Measurements from ENCODE around the gene OR2F1. TPM values are rescaled to one million over a fixed set of nuclear protein-coding genes. Genes with fewer than 3 reads are reported as not detected.

Gene OR2F1, protein sequence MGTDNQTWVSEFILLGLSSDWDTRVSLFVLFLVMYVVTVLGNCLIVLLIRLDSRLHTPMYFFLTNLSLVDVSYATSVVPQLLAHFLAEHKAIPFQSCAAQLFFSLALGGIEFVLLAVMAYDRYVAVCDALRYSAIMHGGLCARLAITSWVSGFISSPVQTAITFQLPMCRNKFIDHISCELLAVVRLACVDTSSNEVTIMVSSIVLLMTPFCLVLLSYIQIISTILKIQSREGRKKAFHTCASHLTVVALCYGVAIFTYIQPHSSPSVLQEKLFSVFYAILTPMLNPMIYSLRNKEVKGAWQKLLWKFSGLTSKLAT
- not detected in 2 replicates for total RNA-seq (ENCODE audit: low replicate concordance)

DNA sequence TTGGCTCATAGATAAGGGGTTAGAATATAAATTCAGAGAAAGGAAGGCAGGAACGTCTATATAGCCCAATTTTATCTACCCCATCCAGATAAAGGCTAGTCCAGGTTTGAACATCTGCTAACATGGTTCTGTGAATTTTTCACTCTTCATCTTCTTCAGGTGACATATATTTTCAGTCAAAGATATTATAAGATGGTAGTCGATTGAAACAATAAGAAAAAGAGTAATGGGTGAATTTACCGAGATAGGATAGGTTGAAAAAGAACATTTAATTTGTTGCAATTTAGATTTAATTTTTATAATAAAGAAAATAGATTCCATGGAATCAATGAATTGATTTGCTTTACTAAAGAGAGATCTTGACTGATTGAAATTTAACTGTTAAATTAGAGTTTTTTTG lies at the start of gene OR2F1:
Gene OR2F1, plus strand, starts transcription at position 301 of the 400 bp plus-strand sequence. CDS start 5,127 bp downstream, outside the sequence.

DNA sequence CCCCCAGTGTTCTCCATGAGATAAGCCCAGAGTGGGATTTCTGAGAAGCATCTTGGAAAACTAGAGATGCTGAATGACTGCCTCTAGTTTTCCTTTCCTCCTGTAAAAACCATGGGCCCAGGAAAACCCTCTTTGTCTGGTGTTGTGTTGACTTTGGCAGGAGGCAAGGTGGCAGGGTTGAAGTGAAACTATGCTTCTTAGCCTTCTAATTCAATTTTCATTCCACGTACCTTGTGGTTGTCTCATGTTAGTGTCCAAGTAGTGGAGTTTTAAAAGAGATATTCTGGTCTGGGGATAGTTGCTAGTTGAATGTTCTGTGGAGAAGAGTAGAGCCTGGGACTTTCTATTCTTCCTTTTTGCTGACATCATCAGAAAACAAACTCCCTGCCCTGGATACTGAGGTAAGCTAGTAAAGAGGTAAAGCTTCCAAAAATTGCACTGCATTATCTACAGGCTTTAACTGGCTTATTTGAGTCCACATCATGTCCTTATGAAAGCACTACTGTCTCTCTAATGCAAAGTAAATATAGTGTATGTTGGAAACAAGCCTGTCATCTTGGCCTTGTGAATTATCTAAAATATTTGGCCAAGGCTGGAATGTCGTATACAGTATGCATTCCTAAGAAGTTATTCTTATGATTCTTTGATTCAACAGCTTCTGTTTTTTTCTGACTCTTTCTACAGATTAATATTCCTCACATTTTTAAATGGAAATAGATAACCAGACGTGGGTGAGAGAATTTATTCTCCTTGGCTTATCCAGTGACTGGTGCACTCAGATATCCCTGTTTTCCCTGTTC lies 19.9 kb upstream of the OR2F1 start, which contains the start of gene OR2F2:
Gene OR2F2, plus strand, starts transcription at position 708 of the 800 bp plus-strand sequence. Its CDS starts 0 bp downstream, at position 708.

DNA sequence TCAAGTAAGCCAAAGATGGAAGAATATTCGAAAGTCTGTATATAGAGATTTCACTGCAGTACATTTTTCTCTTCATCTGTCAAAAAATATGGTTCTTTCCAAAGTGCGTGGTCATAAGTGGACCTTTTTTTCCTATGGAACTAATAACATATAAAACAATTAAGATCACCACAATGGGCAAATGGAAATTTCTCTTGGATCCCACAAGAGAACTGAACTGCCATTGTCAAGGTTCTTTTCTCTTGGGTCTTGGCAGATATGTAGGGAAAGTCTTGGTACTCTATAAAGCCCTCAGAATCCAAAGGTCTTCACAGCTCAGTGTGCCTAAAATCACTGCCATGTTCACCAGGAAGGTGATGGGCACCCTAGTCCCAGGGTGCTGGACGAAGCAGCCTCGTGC lies 45.4 kb downstream of the OR2F1 start, which contains the start of gene OR6B1:
Gene OR6B1, plus strand, starts transcription at position 301 of the 400 bp plus-strand sequence. CDS start 3,677 bp downstream, outside the sequence.

Other genes with a start within 250 kb of the OR2F1 start
- 0.12 and 0.23 TPM in 2 replicates for gene CTAGE6, start 197.1 kb upstream of the OR2F1 start, total RNA-seq (ENCODE audit: low replicate concordance)
- 30.0 and 55.7 TPM in 2 replicates for gene TCAF1, start 52.7 kb upstream of the OR2F1 start, total RNA-seq (ENCODE audit: low replicate concordance)
- gene OR2F2, start 19.6 kb upstream of the OR2F1 start, total RNA-seq (ENCODE audit: low replicate concordance) = not detected in 2 replicates
- not detected in 2 replicates for gene OR6B1, start 45.5 kb downstream of the OR2F1 start, total RNA-seq (ENCODE audit: low replicate concordance)
- not detected in 2 replicates for gene OR2A5, start 94.1 kb downstream of the OR2F1 start, total RNA-seq (ENCODE audit: low replicate concordance)
- not detected in 2 replicates for gene OR2A25, start 115.0 kb downstream of the OR2F1 start, total RNA-seq (ENCODE audit: low replicate concordance)
- not detected in 2 replicates for gene OR2A12, start 131.4 kb downstream of the OR2F1 start, total RNA-seq (ENCODE audit: low replicate concordance)
- gene OR2A2, start 154.7 kb downstream of the OR2F1 start, total RNA-seq (ENCODE audit: low replicate concordance) = not detected in 2 replicates
- gene OR2A14, start 168.3 kb downstream of the OR2F1 start, total RNA-seq (ENCODE audit: low replicate concordance) = not detected in 2 replicates
- 0.23 and 0.35 TPM in 2 replicates for gene CTAGE4, start 228.6 kb downstream of the OR2F1 start, total RNA-seq (ENCODE audit: low replicate concordance)
- gene ARHGEF35, start 241.0 kb downstream of the OR2F1 start, total RNA-seq (ENCODE audit: low replicate concordance) = 2.0 and 6.1 TPM in 2 replicates

All from smooth muscle cell of the coronary artery (primary cell).